Measurements from ENCODE around the gene KCNA2.

KCNA2 gene

GRCh38 chr1:110605901-110606656 lies at the start of gene KCNA2:
Gene KCNA2, minus strand, starts transcription at chr1:110606358. Its CDS starts 1,576 bp downstream, at chr1:110604782.
- peak; percentile 6 for DNase-seq

DNA sequence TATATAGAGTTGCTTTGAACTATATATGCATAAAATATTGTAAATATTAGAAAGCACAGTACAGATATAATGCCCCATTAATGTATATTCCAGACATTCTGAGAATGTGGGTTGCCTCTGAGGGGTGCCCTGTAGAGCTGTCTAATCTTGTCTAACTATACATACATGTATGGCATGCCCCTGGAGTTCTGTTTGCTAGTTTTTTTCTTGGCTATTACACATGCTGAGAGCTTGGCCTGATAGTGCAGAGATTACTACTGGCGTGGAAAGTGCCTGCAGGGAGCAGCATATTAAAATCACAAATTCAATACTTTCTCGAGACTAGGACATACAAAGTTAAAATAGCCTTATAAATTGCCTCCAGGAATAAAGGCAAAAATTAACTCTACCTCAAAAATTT lies 44.5 kb upstream of the KCNA2 start:
- no peak for DNase-seq

DNA sequence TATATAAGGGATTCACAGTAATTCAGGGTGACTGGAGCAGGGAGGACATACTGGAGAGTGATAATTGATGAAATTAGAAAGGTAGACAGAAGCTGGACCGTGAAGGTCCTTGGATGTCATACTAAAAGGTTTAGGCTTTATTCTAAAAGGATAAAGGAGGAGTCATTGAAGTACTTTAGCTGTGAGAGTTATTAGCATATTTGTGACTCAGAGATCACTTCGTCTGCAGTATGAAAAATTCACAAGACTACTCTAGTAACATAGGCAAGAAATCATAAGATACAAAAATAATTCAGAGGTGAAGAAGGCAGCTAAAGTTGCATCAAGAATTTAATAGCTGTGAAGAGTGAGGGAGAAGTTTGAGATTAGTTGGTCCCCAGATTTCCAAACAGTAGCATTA lies 42.3 kb upstream of the KCNA2 start:
- no peak for DNase-seq

GRCh38 chr1:110647254-110647891 lies 41.2 kb upstream of the KCNA2 start:
- DNase-seq, result peak; percentile 51

DNA sequence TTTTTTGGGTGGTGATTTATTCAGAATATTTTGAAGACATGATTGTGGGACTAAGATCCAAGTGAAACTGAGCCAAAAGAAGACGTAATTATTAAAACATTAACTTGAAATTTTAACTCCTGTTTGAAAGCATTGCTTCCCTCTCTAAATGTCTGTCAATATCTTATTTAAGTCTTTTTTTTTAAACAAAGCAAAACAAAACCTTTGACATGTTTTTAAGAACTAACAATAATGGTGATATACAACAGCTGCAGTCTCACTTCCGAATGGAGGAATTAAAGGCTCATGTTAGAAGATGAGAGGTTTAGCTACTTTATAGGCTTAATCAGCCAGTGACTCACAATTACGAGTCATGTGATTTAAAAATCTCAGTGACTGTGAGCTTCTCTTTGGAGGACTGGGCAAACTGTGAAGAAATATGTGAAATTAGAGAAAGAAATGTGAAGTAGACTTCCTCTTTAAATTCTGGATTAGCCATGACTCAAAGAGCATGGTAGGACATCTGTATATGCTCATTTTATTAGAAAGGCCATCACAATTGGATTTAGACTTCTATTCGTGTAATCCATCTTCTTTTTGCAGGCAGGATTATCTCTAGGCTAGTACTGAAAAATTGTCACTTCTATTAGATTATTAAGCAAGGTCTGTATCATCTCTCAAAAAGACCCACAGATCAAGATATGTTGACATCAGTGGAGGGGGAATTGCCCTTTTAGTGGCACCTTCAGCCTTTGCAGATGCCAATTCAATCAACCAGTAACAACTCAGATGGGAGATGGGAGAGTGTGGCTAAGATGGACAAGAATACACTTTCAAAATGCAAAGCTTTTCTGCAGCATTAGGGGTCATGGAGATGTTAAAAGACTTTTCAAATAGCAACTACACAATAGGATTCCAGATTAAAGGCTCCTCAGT lies 39.9 kb upstream of the KCNA2 start:
- peak; percentile 45 for DNase-seq

DNA sequence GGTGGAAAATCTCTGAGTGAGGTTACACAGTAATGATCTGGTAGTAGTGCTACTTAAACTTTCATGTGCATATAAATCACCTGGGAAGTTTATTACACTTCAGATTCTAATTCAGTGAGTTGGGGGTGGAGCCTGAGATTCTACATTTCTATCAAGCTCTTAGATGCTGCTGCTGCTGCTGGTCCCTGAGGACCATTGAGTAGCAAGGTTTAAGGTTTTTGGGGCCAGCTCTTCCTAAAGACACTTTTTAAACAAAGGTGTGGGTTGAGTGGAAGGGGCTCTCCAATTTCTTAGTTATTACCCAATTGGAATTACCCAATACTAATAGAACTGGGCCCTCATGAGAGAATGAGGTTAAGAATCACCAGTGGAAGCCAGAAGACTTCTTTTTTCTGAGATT lies 39.1 kb upstream of the KCNA2 start:
- DNase-seq, result no peak

DNA sequence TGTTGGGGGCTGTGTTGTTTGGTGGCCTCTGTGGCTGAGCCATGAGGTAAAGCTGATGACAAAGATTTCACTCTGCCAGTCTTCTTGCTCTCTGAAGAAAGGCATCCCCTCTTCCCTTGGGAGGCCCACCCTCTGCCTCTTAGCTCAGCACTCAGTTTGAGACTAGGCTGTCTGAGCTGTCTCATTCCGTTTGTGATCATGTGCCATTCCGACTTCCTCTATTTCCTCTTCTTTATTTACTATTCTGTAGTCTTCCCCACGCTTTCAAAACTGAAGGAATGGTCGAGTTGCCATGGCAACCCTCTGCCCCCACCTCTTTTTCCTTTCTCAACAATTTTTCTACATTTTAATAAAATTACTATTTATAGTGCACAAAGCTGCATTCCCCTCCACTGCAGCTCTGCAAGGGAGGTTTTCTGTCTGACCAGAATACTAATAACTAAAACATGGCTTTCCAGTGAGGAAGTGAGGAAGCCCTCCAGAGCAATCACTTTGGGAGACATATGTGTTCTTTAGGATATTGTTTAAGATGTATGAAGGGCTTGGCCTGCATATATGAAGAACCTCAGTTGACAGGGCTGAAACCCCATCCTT lies 37.8 kb upstream of the KCNA2 start:
- DNase-seq, result no peak

DNA sequence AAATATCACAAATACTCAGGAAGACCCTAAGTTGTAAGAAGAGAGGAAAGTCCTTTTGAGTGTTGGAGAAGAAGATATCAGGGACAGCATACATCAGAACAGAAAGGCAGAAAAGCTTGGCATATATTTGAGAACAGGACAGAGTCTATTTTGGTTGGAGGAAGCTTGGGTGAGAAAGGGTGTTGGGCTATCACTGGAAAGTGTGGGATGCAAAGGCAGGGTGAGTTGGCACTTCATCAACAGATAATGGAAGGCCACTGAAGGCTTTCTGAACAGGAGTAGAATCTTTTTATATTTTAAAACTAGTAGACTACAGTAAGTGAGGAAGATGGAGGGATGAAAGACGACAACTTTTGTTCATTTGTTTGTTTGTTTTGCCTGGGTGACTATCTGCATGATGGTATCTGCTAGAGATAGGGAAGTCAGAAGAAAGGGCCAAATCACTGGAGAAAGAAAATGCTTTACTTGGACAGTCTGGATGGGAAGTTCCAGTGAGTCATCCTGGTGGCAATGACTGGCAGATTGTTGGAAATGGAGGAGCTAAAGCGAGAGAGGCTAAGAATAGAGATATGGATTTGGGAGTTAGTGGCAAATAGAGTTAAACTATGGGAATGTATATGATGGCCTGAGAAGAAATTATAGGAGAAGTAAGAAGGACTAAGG lies 33.7 kb upstream of the KCNA2 start:
- no peak for DNase-seq

DNA sequence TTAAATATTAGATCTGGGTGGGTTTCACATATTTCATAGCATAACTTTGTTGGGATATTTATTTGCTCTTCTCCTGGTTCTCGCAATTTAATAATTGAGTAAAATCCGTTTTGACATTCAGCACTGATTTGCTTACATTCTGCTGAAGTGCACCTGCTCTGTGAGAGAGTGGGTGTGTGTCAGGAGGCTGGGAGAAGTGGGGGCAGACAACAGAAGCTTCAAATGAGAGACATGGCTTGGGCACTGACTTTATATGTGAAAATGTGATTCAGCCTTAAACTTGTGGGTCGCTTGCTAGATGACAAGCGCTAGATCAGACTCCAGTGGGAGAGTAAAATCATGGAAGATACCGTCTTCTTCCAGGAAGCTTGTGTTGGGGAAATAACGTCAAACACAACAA lies 32.4 kb upstream of the KCNA2 start:
- no peak for DNase-seq

- no peak for DNase-seq
Observed at GRCh38 chr1:110638058-110638457, 31.9 kb upstream of the KCNA2 start.

DNA sequence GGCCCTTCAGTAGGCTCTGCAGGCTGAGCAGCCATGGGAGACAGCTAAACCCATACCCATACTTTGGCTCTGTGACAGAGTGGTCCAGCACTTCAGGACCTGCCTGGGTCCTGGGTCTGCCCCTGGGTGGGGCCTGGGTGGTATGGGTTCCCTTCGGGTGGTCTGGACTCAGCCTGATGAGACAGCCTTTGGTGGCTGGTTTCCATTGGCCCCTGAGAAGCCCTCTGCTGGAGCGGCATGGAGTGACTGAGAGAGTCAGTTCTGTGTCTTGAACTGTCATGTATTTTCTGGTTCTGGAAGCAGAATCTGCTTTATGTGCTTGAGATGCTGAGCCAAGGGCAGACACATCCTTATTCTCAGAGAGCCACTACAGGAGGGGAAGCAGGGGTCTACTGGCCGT lies 31.3 kb upstream of the KCNA2 start:
- DNase-seq, result no peak

DNA sequence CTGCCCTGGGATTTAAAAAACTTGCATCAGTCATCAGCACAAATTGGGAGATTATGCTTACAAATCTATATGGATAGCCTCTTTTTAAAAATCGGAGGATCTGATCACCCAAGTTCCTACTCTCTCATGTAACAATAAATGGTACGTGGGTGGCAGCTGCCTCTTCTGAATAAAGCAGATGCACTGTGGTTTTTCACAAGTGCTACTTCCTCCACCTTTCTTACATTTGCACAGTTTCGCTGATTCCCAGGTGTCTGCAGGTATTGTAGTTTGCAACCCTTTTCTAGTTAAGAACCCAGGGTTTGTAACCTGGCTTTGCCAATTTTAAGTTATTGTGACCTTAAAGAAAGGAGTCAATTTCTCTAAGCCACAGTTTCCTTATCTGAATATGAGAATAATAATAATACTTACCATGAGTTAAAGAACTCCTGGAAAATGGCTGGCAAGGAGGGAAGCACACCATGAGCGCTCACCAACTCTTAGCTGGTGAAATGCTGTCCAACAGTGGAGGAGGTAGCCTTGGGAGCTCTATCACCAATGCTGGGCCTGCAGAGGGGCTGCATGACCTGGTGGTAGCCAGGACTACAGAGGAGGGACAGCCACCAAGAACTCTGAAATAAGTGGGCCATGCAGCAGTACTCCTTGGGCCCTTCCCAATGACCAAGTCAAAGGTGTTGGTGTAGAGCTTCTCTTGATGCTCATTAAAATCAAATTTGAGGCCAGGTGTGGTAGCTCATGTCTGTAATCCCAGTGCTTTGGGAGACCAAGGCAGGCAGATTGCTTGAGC lies 30.2 kb upstream of the KCNA2 start:
- no peak for DNase-seq

DNA sequence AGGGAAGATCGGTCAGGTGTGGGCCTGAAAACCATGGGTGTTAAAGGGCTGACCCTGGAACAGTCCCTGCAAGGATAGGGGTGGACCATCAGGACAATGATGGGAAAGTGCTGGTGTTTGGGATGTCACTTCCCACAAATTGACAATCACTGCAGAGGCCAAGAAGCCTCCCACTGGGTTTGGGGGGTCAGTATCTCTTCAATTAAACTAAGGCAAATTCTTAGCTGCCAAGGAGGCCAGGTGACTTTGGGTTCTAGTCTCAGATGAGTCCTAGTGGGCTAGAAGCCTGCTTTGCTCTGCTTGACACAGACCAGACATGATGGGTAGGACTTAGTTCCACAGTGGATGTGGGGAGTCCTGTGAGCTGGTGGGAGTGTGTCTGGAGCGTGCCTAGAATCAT lies 29.3 kb upstream of the KCNA2 start:
- no peak for DNase-seq

DNA sequence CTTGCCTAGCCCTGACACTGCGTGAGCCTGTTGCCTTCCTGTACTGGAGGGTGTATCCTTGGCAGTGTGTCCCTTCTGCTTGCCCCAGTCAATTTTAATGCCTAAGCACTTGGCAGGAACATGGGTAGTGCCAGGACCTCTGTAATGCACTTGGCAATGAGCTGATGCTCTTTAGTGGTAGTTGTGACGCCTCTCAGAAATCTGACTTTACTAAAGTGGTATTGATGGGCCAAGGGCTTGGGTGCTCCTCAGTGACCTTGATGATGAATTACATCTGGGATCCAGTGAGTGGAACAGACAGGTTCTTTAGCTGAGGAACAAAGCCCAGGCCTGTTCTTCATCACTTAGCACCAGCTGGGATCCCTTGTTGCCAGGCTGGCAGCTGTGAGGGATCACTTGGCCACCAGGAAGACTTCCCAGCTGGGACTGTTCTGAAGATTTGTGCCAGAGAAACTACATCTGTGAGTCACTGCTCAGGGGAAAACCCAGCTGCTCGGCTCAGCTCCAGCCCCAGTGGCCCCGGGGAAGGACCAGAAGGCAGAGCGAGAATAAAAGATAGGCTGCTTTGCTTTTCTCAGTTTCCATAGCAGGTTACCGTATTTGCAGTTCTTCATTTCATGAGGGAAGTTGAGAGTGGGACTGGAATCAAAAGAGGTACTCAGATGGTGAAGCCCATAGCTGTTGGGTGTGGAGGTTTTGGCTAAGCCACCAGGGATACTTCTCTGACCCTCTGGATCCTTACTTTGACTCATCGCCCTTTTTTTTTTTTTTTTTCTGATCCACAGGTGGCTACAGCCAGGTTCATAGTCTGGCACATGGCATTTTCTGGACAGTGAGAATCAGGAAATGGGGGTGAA lies 28.5 kb upstream of the KCNA2 start:
- peak; percentile 5 for DNase-seq

DNA sequence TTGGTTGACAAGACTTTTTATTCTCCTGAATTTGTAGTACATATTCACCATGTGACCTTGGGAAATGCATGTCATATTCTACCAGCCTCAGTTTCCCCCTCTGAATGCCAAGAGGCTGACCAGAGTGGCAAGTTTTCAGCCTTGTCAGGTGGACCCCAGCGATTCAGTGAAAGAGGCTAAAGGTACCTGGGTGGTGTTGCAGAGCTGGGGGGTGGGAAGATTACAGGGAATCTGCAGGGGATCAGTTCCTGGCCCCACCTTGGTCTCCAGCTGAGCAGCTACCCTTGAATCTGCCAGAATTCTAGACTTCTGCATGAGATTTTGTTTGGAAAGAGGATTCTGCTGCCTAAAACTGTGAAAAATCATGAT lies 27.9 kb upstream of the KCNA2 start:
- no peak for DNase-seq

DNA sequence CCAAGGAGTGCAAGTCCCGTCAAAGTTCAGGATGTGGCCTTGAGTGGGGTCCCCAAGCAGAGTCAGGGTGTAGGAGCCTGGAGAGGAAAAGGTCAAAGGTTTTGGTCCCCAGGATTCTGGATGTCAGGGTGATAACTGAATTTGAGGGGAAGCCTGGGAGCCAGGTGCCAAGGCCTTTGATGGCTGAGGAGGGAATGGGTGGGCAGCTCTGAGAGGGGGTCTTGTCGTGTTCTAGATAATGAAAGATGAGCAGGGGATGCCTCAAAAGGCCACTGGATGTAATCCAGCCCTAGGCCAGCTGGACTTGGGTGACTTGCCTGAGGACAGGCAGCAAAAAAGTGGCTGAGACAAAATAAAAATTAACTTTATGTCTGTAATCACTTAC lies 27.5 kb upstream of the KCNA2 start:
- DNase-seq, result no peak

GRCh38 chr1:110631836-110632620 lies 25.9 kb upstream of the KCNA2 start:
- no peak for DNase-seq

DNA sequence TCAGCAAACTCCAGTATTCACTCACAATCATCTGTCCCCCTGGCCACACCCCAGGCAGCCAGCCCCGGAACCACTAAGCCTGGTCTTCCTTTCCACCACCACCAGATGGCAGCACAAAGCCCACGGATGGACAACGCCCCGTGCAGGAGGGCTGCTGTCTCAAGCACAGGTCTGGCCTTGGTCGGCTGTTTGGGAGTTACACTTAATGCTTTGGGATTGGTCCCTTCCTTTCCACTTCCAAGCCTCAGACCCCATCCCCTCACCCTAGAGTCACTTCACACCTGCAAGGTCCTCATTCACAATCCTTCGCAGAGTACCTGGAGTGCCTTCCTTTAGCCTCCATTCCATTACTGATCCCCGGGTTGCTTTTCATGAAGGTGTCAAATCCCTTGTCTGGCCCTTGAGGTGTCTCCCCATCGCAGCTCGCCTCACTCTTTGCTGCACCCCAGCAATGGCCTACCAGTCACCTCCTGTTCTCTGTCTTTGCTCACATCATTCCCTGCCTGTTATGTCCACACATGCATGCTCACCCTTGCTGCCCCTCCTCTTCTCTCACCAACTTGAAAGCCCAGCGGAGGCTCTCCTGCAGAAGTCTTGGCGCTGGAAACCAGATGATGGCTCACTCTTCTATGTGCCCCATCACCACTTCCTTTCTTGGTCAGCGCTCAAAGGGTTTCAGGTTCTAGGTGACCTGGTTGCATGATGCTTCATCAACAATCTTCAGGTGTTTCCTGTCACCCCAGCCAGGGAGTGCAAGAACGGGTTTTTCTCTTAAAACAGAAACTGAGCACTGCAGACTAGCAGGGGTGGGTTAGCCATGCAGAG lies 24.9 kb upstream of the KCNA2 start:
- DNase-seq, result peak; percentile 53
